ENCODE data around the gene LRIG3.
A peak's percentile ranks its signal among the peaks of the same experiment; 100 is the strongest.

The LRIG3 gene

DNA sequence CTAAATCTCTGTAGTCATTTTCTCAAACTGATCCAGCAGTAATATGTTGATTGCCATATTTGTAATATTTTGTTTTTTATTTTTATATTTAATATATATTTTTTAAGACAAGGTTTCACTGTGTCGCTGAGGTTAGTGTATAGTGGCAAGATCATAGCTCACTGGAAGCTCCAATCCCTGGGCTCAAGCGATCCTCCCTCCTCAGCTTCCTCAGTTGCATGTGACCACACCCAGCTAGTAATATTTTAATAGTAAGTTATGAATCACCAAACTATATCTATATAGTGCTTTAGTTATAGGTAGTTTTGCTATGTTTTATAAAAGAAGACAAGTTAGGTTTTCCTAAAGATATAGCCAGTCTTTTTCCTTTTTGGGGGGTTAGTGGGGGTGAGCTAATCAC is 22.0 kb upstream of the LRIG3 start:
- no peak for DNase-seq (ENCODE audit: low spot score)
- TF ChIP-seq, protein P1, sequence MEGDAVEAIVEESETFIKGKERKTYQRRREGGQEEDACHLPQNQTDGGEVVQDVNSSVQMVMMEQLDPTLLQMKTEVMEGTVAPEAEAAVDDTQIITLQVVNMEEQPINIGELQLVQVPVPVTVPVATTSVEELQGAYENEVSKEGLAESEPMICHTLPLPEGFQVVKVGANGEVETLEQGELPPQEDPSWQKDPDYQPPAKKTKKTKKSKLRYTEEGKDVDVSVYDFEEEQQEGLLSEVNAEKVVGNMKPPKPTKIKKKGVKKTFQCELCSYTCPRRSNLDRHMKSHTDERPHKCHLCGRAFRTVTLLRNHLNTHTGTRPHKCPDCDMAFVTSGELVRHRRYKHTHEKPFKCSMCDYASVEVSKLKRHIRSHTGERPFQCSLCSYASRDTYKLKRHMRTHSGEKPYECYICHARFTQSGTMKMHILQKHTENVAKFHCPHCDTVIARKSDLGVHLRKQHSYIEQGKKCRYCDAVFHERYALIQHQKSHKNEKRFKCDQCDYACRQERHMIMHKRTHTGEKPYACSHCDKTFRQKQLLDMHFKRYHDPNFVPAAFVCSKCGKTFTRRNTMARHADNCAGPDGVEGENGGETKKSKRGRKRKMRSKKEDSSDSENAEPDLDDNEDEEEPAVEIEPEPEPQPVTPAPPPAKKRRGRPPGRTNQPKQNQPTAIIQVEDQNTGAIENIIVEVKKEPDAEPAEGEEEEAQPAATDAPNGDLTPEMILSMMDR (IDR thresholded peaks at IDR 0.05; ENCODE audit: extremely low read depth, missing control alignments), result no peak

DNA sequence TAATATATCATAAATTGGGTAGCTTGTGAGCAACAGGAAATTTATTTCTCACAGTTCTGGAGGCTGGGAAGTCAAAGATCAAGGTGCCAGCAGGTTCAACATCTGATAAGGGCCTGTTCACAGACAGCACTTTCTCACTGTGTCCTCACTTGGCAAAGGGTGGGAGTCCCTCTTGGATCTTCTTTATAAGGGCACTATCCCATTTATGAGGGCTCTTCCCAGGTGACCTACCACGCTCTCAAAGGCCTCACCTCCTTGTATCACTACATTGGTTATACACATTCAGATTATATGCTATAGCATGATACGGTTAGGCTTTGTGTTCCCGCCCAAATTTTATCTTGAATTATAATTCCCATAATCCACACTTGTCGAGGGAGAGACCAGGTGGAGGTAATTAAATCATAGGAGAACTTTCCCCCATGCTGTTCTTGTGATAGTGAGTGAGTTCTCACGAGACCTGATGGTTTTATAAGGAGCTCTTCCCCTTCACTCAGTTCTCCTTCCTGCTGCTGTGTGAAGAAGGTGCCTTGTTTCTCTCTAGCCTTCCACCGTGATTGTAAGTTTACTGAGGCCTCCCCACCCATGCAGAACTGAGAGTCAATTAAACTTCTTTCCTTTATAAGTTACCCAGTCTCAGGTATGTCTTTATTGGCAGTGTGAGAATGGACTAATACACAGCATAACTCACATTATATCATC is 19.2 kb upstream of the LRIG3 start:
- no peak for DNase-seq (ENCODE audit: low spot score)
- TF ChIP-seq, protein P1 (IDR thresholded peaks at IDR 0.05; ENCODE audit: extremely low read depth, missing control alignments), result no peak

DNA sequence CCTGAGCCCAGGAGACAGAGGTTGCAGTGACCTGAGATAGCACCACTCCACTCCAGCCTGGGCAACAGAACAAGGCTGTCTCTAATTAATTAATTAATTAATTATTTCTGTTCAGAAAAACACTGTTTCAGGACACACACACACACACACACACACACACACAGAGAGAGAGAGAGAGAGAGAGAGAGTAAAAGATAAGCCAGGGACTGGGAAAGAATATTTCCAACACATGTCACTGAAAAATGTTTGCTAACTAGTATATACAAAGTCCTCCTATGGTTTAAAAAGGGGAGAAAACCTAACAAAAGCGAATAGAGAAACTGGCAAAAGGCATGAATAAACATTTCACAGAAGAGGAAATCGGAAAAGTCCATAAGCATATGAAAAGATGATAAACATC is 18.1 kb upstream of the LRIG3 start:
- DNase-seq (ENCODE audit: low spot score), result no peak
- TF ChIP-seq, protein P1 (IDR thresholded peaks at IDR 0.05; ENCODE audit: extremely low read depth, missing control alignments), result no peak

DNA sequence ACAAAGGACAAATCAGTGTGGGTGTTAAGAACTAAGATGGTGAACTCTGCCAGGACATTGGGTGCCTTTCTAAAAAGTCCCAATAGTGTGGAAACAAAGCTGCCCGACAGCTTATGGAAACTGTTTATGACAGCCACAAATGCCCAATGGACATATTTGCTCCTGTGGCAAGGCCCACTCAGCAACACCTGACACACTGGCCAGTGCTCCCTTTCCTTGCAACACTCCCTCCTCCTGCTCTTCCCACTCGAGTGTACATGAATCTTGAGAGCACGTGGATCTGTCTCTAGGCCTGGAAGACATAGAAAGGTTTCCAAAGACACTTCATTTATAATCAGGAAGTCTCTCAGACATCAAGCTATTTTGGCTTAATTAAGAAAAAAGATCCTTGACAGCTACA is 14.2 kb upstream of the LRIG3 start:
- DNase-seq (ENCODE audit: low spot score), result no peak
- TF ChIP-seq, protein P1 (IDR thresholded peaks at IDR 0.05; ENCODE audit: extremely low read depth, missing control alignments), result no peak

DNA sequence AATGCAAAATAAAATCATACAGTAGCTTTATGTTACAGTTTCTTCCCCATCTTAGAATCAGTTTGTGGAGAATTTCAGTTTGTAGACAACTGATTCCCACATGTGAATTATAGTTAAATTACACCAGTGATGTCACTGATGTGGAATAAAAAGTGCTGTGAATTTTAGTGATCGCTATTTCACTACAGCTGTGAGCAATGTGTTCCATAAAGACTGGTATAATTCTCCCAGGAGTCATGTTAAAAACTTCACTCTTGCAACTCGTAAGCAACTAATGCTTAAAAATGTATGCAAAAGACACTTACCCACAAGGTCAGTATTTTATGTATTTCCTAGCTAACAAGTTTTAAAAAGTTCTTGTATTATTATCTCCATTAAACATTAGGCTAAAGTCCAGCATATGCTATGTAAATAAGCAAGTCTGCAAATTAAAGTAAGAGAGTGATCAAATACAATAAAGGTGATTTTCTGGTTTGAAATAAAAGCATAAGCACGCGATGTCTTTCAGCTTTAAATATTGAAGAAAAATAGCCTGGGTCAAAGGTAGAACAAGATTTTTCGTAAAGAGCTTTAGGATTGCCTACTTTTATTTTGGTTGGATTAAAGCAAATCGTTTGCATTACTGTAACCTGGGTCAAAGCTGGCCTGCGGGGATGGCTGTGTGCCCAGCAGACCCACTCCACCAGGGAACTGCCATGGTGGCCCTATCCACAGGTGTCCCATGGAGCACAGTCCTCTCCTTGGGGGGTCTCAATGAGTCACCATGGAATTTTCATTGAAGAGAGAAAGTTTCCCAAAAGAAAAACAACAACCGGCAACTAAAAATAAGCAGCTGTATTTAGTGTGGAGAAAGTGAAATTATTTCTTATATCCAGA is 12.7 kb upstream of the LRIG3 start:
- TF ChIP-seq, protein P1 (IDR thresholded peaks at IDR 0.05; ENCODE audit: extremely low read depth, missing control alignments), result no peak
- no peak for DNase-seq (ENCODE audit: low spot score)

DNA sequence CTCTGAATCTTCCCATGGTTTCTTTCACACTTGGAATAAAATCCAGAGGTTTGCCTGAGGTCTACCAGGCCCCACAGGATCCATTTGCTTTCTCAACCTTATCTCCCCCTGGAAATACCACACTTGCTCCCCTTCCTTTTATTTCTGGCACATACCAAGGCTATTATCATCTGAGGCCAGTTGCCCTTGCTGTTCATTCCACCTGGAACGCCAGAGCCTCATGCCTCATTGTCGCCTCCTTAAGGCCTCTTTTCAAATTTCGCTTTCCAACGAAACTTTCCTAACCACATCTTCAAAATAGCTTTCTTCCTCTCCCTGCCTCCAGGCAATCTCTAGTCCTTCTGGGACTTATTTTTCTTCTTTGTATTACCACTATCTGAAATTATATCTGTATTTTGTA is 11.2 kb upstream of the LRIG3 start:
- TF ChIP-seq, protein P1 (IDR thresholded peaks at IDR 0.05; ENCODE audit: extremely low read depth, missing control alignments), result peak; percentile 22
- no peak for DNase-seq (ENCODE audit: low spot score)

DNA sequence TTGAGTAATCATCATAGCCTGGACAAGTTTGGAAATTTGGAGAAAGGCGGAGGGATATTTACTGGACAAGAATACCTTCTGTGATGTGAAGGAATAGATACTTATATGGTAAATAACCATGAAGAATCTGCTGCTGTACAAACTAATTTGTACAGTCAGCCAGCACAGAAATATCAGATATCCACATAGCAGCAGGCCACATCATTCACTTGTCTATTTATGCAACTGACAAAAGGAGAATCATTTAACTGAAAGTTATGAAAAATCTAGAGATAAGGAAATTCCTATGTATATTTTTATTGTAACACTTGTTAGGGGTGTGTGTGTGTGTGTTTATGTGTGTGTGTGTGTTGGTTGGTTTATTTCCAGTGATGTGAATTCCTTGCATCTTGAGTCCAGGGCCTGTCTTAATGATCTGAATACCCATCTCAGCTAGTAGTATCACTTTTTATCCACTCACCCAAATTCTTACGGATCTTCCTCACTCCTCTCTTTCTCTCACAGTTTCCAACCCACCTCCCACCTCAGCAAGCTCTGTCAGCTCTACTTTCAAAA is 10.5 kb upstream of the LRIG3 start:
- no peak for DNase-seq (ENCODE audit: low spot score)
- TF ChIP-seq, protein P1 (IDR thresholded peaks at IDR 0.05; ENCODE audit: extremely low read depth, missing control alignments), result no peak
